GM21825 (cell line): ENCODE results near the gene YTHDF1.
"Not testable (repeated sequence)": the region's sequence is repeated elsewhere in the genome, so short reads cannot be mapped to it uniquely, and the experiment has no call there.

Experiments
- ATAC-seq: cut with Tn5 transposase; IDR thresholded peaks from one replicate; pipeline ENCODE4 v1.9.1; 2021; ENCODE audit warnings: mild to moderate bottlenecking, moderate library complexity; ENCODE audit not compliant: unreplicated experiment

Gene YTHDF1

GRCh38 chr20:63158845-63159244 is 57.1 kb downstream of the YTHDF1 start:
- no peak for ATAC-seq

- ATAC-seq = no peak
Observed at GRCh38 chr20:63158352-63158751, 57.6 kb downstream of the YTHDF1 start.

GRCh38 chr20:63157431-63157830 is 58.5 kb downstream of the YTHDF1 start:
- ATAC-seq = not testable (repeated sequence)

GRCh38 chr20:63156221-63156671 is 59.7 kb downstream of the YTHDF1 start:
- ATAC-seq = no peak

- no peak for ATAC-seq
Observed at GRCh38 chr20:63155266-63156165, 60.4 kb downstream of the YTHDF1 start.

- ATAC-seq = no peak
Observed at GRCh38 chr20:63154395-63154794, 61.5 kb downstream of the YTHDF1 start.

GRCh38 chr20:63153254-63154221 is 62.4 kb downstream of the YTHDF1 start:
- ATAC-seq = no peak

- ATAC-seq = no peak
Observed at GRCh38 chr20:63152322-63153253, 63.3 kb downstream of the YTHDF1 start.

- ATAC-seq = no peak
Observed at GRCh38 chr20:63151554-63152321, 64.2 kb downstream of the YTHDF1 start.

- ATAC-seq = no peak
Observed at GRCh38 chr20:63150911-63151531, 64.9 kb downstream of the YTHDF1 start.

GRCh38 chr20:63150391-63150898 is 65.5 kb downstream of the YTHDF1 start:
- ATAC-seq = no peak

GRCh38 chr20:63149531-63150192 is 66.3 kb downstream of the YTHDF1 start:
- ATAC-seq = no peak

GRCh38 chr20:63148696-63149095 is 67.2 kb downstream of the YTHDF1 start:
- ATAC-seq = no peak

GRCh38 chr20:63147532-63147931 is 68.4 kb downstream of the YTHDF1 start:
- ATAC-seq = no peak
